GM21825 (cell line): Measurements from ENCODE around the gene RNF103.
"Not testable (repeated sequence)": the region's sequence is repeated elsewhere in the genome, so short reads cannot be mapped to it uniquely, and the experiment has no call there.

Source experiments
- ATAC-seq: cut with Tn5 transposase; IDR thresholded peaks from one replicate; pipeline ENCODE4 v1.9.1; 2021; ENCODE audit warnings: mild to moderate bottlenecking, moderate library complexity; ENCODE audit not compliant: unreplicated experiment

Gene RNF103

GRCh38 chr2:86627550-86627949 is 3.9 kb upstream of the RNF103 start:
- no peak for ATAC-seq

GRCh38 chr2:86625096-86625495 is 1.4 kb upstream of the RNF103 start:
- ATAC-seq = no peak

- no peak for ATAC-seq
These were observed 542 bp upstream of the RNF103 start for GRCh38 chr2:86624267-86624547.

GRCh38 chr2:86623043-86623493 is 597 bp downstream of the RNF103 start:
- ATAC-seq = peak; percentile 46

- ATAC-seq = peak; percentile 17
These were observed 1.1 kb downstream of the RNF103 start for GRCh38 chr2:86622519-86623042.

- no peak for ATAC-seq
These were observed 2.3 kb downstream of the RNF103 start for GRCh38 chr2:86621280-86621943.

GRCh38 chr2:86617738-86618137 is 5.9 kb downstream of the RNF103 start:
- ATAC-seq = peak; percentile 35

- ATAC-seq = no peak
These were observed 6.5 kb downstream of the RNF103 start for GRCh38 chr2:86617153-86617552.

- ATAC-seq = no peak
These were observed 7.2 kb downstream of the RNF103 start for GRCh38 chr2:86616502-86616901.

- no peak for ATAC-seq
These were observed 8.1 kb downstream of the RNF103 start for GRCh38 chr2:86615596-86615995.

GRCh38 chr2:86613515-86613914 is 10.2 kb downstream of the RNF103 start:
- no peak for ATAC-seq

GRCh38 chr2:86610871-86611270 is 12.8 kb downstream of the RNF103 start:
- ATAC-seq = no peak

- no peak for ATAC-seq
These were observed 14.7 kb downstream of the RNF103 start for GRCh38 chr2:86608832-86609410.

- ATAC-seq = no peak
These were observed 19.8 kb downstream of the RNF103 start for GRCh38 chr2:86603905-86604304.

- no peak for ATAC-seq
These were observed 24.7 kb downstream of the RNF103 start for GRCh38 chr2:86598966-86599365.

- no peak for ATAC-seq
These were observed 27.5 kb downstream of the RNF103 start for GRCh38 chr2:86596118-86596517.

- ATAC-seq = no peak
These were observed 30.4 kb downstream of the RNF103 start for GRCh38 chr2:86593266-86593665.

- no peak for ATAC-seq
These were observed 31.0 kb downstream of the RNF103 start for GRCh38 chr2:86592547-86593230.

GRCh38 chr2:86589701-86590100 is 34.0 kb downstream of the RNF103 start:
- not testable (repeated sequence) for ATAC-seq

- no peak for ATAC-seq
These were observed 39.3 kb downstream of the RNF103 start for GRCh38 chr2:86584151-86584913.

- no peak for ATAC-seq
These were observed 43.1 kb downstream of the RNF103 start for GRCh38 chr2:86580560-86580959.
